CD8-positive, alpha-beta memory T cell (primary cell): Measurements from ENCODE around the gene PIP5K1C. TPM values are rescaled to one million over a fixed set of nuclear protein-coding genes. Genes with fewer than 3 reads are reported as not detected.

Experiments used
- CTCF ChIA-PET: fragments of 350-600 bp; sonication (Branson Sonifier 250); formaldehyde crosslinking; loops from one replicate; lab custom pipeline; 2021; ENCODE audit warnings: antibody characterized with exemption; lab: Charles Lee
- POLR2A ChIA-PET: fragments of 350-600 bp; sonication (Branson Sonifier 250); formaldehyde crosslinking; loops from one replicate; lab custom pipeline; 2021; ENCODE audit warnings: antibody characterized with exemption; lab: Charles Lee
- DNase-seq, 5 donors: peaks; one replicate each; pipeline versions ENCODE4 v3.0.0 to v3.0.0-alpha.2; 2020 to 2022; ENCODE audit warnings: mixed read lengths in 1 of 5
- H3K27ac ChIP-seq: one replicate; pipeline ENCODE4 v1.7.0; 2013; ENCODE audit warnings: low read depth, mild to moderate bottlenecking, low read length, moderate library complexity
- H3K27me3 ChIP-seq: 2 replicates; pipeline ENCODE4 v1.7.0; 2013; ENCODE audit warnings: low read length, mild to moderate bottlenecking; ENCODE audit not compliant: insufficient read depth, poor library complexity, severe bottlenecking
- H3K36me3 ChIP-seq: 2 replicates; pipeline ENCODE4 v1.7.0; 2013; ENCODE audit warnings: mild to moderate bottlenecking, low read length, moderate library complexity; ENCODE audit not compliant: insufficient read depth
- H3K4me1 ChIP-seq: 2 replicates; pipeline ENCODE4 v1.7.0; 2013; ENCODE audit warnings: mild to moderate bottlenecking, low read length, moderate library complexity; ENCODE audit not compliant: insufficient read depth
- H3K4me3 ChIP-seq: 2 replicates; pipeline ENCODE4 v1.7.0; 2013; ENCODE audit warnings: mild to moderate bottlenecking, low read length
- H3K9me3 ChIP-seq: 2 replicates; pipeline ENCODE4 v1.7.0; 2013; ENCODE audit warnings: mild to moderate bottlenecking, low read length
- H3K27ac Mint-ChIP-seq, 8 donors: one replicate each; pipeline ENCODE4 v1.8.0; 2020 to 2021; ENCODE audit warnings: mixed read lengths in 8 of 8, mild to moderate bottlenecking in 6 of 8, inconsistent platforms in 3 of 8, moderate library complexity in 3 of 8
- H3K27me3 Mint-ChIP-seq, 2 donors: one replicate each; pipeline ENCODE4 v1.8.0; 2020 to 2021; ENCODE audit warnings: mixed read lengths in 2 of 2, mild to moderate bottlenecking in 1 of 2, moderate library complexity in 1 of 2
- H3K36me3 Mint-ChIP-seq, 3 donors: one replicate each; pipeline ENCODE4 v1.8.0; 2020 to 2021; ENCODE audit warnings: mixed read lengths in 3 of 3, inconsistent platforms in 1 of 3, mild to moderate bottlenecking in 1 of 3
- H3K4me1 Mint-ChIP-seq, 3 donors: one replicate each; pipeline ENCODE4 v1.8.0; 2020 to 2021; ENCODE audit warnings: mixed read lengths in 3 of 3, inconsistent platforms in 1 of 3, mild to moderate bottlenecking in 1 of 3
- H3K4me3 Mint-ChIP-seq, 7 donors: one replicate each; pipeline ENCODE4 v1.8.0; 2020 to 2021; ENCODE audit warnings: mixed read lengths in 7 of 7, mild to moderate bottlenecking in 6 of 7, moderate library complexity in 4 of 7, inconsistent platforms in 2 of 7
- H3K9me3 Mint-ChIP-seq, 5 donors: one replicate each; pipeline ENCODE4 v1.8.0; 2020 to 2022; ENCODE audit warnings: mixed read lengths in 5 of 5, mild to moderate bottlenecking in 3 of 5, moderate library complexity in 2 of 5, inconsistent platforms in 1 of 5
- polyA plus RNA-seq: library from polyadenylated mRNA; unstranded; fragments of 300-500 nt; fragmentation: Illumina TruSeq; gene quantifications from one replicate; pipeline ENCODE4 v1.2.3, GENCODE V29; 2021
- total RNA-seq, 2 experiments: library from RNA; stranded (reverse); gene quantifications; one replicate each; pipeline ENCODE4 v1.2.3, GENCODE V29; 2021

PIP5K1C gene
- total and polyA plus RNA-seq, 3 experiments from 2014 or later: 16.0 to 27.6 (median 26.9) TPM

DNA sequence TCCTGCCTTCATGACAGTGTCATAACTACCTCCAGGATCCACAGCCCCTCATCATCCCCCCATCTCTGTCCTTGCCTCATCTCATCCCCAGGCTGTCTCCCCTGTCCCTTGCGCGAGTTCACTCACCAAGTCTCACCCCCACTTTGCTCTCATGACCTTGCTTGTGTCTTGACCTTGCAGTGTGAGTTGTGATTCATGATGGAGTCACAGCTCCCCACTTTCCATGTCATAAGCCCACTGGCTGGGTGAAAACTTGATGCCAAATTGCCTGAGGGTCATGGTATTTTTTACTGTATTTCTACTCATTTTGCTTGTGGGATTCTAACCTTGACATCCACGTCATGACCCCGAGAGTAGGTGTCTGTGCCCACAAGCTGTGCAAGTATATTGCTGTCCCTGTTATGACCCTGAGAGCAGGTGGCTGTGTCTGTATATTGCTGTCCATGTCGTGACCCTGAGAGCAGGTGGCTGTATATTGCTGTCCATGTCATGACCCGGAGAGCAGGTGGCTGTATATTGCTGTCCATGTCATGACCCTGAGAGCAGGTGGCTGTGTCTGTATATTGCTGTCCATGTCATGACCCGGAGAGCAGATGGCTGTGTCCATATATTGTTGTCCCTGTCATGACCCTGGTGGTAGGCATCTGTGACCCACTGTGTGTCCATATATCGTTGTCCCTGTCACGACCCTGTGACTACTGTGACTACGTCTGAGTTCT, 37.4 kb upstream of the PIP5K1C start:
- ChIA-PET CTCF (no interaction called here), POLR2A (no interaction called here)
- Histone ChIP-seq H3K4me3 (no peak overlapping the region), H3K9me3 (no peaks in the 10 kb centered on the region), H3K4me1 (peaks cover 12% of the 10 kb centered on the region), H3K27me3 (no peaks in the 10 kb centered on the region), H3K27ac (no peak overlapping the region), H3K36me3 (no peaks in the 10 kb centered on the region)
- Mint-ChIP-seq H3K36me3 (peaks cover 3 to 21% (median 4%) of the 10 kb centered on the region in 3 donors), H3K4me1 (peaks cover 5 to 23% (median 14%) of the 10 kb centered on the region in 3 donors), H3K27me3 (no peaks in the 10 kb centered on the region), H3K4me3 (peak overlapping the region in 1 of 7 donors; percentile 27), H3K9me3 (no peaks in the 10 kb centered on the region), H3K27ac (peak overlapping the region in 3 of 8 donors; percentile 9 to 82 (median 50))
- DNase-seq: no peak

DNA sequence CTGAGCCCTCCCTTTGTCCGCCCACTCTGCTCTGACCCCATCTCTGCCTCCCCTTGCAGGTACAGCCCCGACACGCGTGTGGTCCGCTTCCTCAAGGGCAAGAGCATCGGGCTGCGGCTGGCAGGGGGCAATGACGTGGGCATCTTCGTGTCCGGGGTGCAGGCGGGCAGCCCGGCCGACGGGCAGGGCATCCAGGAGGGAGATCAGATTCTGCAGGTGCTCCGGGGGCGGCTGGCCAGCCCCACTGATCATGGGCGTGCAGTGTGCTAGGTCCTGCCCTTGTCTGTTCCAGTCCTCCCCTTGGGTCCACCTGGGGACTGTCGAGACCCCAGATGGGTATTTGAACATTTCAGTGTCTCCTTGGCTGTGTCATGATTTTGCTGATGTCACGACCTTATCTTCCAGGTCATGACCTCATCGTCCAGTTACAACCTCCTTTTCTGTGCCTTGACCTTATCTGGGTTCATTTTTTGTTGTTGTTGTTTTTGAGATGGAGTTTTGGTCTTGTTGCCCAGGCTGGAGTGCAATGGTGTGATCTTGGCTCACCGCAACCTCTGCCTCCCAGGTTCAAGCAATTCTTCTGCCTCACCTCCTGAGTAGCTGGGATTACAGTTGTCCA, 35.9 kb upstream of the PIP5K1C start:
- Histone ChIP-seq H3K4me1 (peaks cover 12% of the 10 kb centered on the region), H3K9me3 (no peaks in the 10 kb centered on the region), H3K4me3 (no peak overlapping the region), H3K27ac (no peak overlapping the region), H3K27me3 (no peaks in the 10 kb centered on the region), H3K36me3 (no peaks in the 10 kb centered on the region)
- DNase-seq: no peak
- Mint-ChIP-seq H3K4me1 (peaks cover 5 to 23% (median 14%) of the 10 kb centered on the region in 3 donors), H3K27me3 (no peaks in the 10 kb centered on the region), H3K9me3 (no peaks in the 10 kb centered on the region), H3K4me3 (no peak overlapping the region), H3K36me3 (peaks cover 3 to 21% (median 4%) of the 10 kb centered on the region in 3 donors), H3K27ac (peak overlapping the region in 1 of 8 donors; percentile 4)
- ChIA-PET CTCF (no interaction called here), POLR2A (no interaction called here)

DNA sequence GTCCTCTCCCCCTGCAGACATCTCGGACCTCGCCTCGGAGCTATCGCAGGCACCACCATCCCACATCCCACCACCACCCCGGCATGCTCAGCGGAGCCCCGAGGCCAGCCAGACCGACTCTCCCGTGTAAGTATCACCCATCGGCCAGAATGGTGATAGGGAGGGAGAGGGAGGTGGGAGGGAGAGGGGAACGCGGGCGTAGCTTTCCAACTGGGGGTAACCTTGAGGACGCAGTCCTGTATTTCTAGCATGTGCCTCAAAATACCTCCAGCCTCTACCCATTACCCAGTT, 34.0 kb upstream of the PIP5K1C start:
- no peak overlapping the region for H3K4me3 ChIP-seq
- Mint-ChIP-seq H3K27me3 (no peaks in the 10 kb centered on the region), H3K27ac (no peak overlapping the region), H3K4me3 (no peak overlapping the region), H3K9me3 (no peaks in the 10 kb centered on the region), H3K4me1 (peaks cover 0 to 18% (median 9%) of the 10 kb centered on the region in 3 donors), H3K36me3 (peaks cover 3 to 23% (median 4%) of the 10 kb centered on the region in 3 donors)
- H3K36me3 ChIP-seq: no peaks in the 10 kb centered on the region
- H3K27ac ChIP-seq: no peak overlapping the region
- ChIA-PET POLR2A (no interaction called here), CTCF (interaction anchor here (1.2 kb wide), 1 partner anchor 88 kb away, joined by 3 read pairs; no protein-coding TSS in a partner anchor)
- H3K27me3 ChIP-seq: no peaks in the 10 kb centered on the region
- DNase-seq: no peak
- H3K4me1 ChIP-seq: peaks cover 7% of the 10 kb centered on the region
- H3K9me3 ChIP-seq: no peaks in the 10 kb centered on the region

DNA sequence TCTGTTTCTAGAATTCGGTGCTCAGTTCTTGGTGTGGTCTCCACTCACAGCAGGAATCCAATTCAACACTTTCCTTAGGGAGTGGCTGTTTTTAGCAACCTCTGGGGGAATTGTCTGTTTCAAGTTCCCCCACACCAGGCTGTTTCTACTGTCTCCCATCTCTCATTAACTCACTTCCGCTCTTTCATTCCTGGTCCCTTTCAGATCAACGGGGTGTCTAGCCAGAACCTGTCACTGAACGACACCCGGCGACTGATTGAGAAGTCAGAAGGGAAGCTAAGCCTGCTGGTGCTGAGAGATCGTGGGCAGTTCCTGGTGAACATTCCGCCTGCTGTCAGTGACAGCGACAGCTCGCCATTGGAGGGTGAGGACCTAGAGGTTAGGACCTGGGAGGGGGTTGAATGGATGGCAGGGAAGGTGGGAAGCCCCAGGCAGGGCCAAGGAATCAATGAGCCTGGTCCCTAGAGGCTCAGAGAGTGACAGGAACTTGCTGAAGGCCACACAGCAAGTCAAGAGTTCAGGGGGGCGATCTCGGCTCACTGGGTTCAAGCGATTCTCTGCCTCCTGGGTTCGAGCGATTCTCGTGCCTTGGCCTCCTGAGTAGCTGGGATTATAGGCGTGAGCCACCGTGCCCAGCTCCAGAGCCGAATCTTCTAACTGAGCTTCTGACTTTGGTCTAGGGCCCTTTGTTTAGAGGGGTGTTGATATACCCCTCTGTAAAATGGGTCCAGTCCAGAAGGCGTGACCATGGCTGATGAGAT, 33.5 kb upstream of the PIP5K1C start:
- H3K9me3 Mint-ChIP-seq: no peaks in the 10 kb centered on the region
- no peak overlapping the region for H3K4me3 Mint-ChIP-seq
- DNase-seq: no peak
- H3K36me3 Mint-ChIP-seq: peaks cover 3 to 24% (median 4%) of the 10 kb centered on the region in 3 donors
- peaks cover 0 to 13% (median 4%) of the 10 kb centered on the region in 3 donors for H3K4me1 Mint-ChIP-seq
- ChIA-PET CTCF (interaction anchor here (1.2 kb wide), 1 partner anchor 89 kb away, joined by 3 read pairs; no protein-coding TSS in a partner anchor), POLR2A (no interaction called here)
- Histone ChIP-seq H3K9me3 (no peaks in the 10 kb centered on the region), H3K4me3 (no peak overlapping the region), H3K4me1 (peaks cover 2% of the 10 kb centered on the region), H3K27ac (no peak overlapping the region), H3K36me3 (no peaks in the 10 kb centered on the region), H3K27me3 (no peaks in the 10 kb centered on the region)
- H3K27ac Mint-ChIP-seq: no peak overlapping the region
- no peaks in the 10 kb centered on the region for H3K27me3 Mint-ChIP-seq

DNA sequence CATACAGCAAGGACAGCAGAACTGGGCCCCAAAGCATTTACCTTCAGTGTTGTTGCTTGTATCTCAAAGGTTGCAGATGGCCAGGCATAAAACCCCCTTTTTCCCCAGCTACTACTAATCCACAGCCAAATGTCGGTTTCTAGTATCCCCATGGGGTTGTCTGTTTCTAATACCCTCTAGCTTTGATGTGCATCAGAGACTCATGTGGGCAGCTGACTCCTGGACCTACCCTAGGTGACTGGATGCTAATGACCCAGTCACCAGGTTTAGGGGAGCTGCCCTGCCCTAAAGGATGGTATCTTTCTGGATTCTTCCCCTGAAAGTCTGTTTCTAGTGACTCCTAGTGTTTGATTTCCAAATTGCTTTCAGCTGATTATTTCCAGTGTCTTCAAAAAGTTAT, 31.8 kb upstream of the PIP5K1C start:
- POLR2A ChIA-PET: no interaction called here
- Histone ChIP-seq H3K27me3 (no peaks in the 10 kb centered on the region), H3K9me3 (no peaks in the 10 kb centered on the region), H3K4me3 (no peak overlapping the region), H3K4me1 (no peaks in the 10 kb centered on the region), H3K27ac (no peak overlapping the region), H3K36me3 (no peaks in the 10 kb centered on the region)
- Mint-ChIP-seq H3K4me3 (no peak overlapping the region), H3K36me3 (peaks cover 1 to 15% (median 3%) of the 10 kb centered on the region in 3 donors), H3K9me3 (no peaks in the 10 kb centered on the region), H3K27me3 (no peaks in the 10 kb centered on the region), H3K4me1 (no peaks in the 10 kb centered on the region), H3K27ac (peak overlapping the region in 1 of 8 donors; percentile 84)
- no peak for DNase-seq
- CTCF ChIA-PET: interaction anchor here (1.0 to 1.1 kb wide), 2 partner anchors 14 to 22 kb away, joined by 3 read pairs; no protein-coding TSS in a partner anchor

DNA sequence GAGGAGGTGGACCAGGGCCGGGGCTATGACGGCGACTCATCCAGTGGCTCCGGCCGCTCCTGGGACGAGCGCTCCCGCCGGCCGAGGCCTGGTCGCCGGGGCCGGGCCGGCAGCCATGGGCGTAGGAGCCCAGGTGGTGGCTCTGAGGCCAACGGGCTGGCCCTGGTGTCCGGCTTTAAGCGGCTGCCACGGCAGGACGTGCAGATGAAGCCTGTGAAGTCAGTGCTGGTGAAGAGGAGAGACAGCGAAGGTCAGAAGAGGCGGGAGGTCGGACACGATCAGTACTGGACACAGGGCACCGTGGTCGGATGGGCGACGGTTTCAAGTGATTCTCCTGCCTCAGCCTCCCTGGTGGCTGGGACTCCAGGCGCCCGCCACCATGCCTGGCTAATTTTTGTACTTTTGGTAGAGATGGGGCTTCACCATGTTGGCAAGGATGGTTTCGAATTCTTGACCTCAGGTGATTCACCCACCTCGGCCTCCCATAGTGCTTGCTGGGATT, 30.2 kb upstream of the PIP5K1C start:
- no peak for DNase-seq
- CTCF ChIA-PET: no interaction called here
- Mint-ChIP-seq H3K4me1 (no peaks in the 10 kb centered on the region), H3K36me3 (peaks cover 0 to 10% (median 0%) of the 10 kb centered on the region in 3 donors), H3K27ac (no peak overlapping the region), H3K27me3 (no peaks in the 10 kb centered on the region), H3K4me3 (no peak overlapping the region), H3K9me3 (no peaks in the 10 kb centered on the region)
- Histone ChIP-seq H3K4me3 (no peak overlapping the region), H3K27me3 (no peaks in the 10 kb centered on the region), H3K27ac (no peak overlapping the region), H3K36me3 (no peaks in the 10 kb centered on the region), H3K9me3 (no peaks in the 10 kb centered on the region), H3K4me1 (no peaks in the 10 kb centered on the region)
- POLR2A ChIA-PET: interaction anchor here (0.6 kb wide), 1 partner anchor 292 kb away, joined by 7 read pairs; no protein-coding TSS in a partner anchor

DNA sequence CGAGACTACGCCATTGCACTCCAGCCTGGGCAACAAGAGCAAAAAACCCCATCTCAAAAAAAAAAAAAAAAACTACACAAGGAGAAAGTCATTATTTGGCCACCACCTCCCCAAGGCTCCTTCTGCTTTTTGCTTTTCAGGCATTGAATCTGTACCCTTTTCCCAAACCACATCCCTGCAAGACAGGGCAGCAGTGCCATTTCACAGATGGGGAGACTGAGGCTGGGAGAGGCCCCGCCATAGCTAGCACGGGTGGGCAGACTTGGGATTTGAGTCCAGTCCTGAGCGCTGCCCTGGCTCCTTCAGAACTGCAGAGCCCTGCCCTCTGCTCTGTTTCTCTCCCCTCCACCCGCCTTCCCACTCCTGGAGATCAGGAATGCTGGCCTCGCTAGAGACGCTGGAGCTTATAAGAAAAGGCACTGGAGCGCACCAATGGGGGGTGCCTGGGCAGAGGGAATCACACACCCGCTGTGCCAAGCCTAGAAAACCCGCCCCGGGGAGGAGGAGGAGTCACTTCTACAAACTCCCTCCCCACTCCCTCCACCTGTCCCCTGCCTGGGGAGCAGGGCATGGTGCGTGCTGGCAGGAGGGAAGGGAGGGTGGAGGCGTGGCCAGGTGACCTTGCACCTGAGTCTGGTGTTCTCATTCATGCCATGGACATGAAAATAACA, 25.5 kb upstream of the PIP5K1C start:
- Histone ChIP-seq H3K27me3 (no peaks in the 10 kb centered on the region), H3K36me3 (no peaks in the 10 kb centered on the region), H3K4me1 (peaks cover 11% of the 10 kb centered on the region), H3K9me3 (no peaks in the 10 kb centered on the region), H3K27ac (no peak overlapping the region), H3K4me3 (no peak overlapping the region)
- Mint-ChIP-seq H3K4me3 (no peak overlapping the region), H3K27me3 (peaks cover 4 to 9% of the 10 kb centered on the region in 2 donors), H3K9me3 (no peaks in the 10 kb centered on the region), H3K27ac (no peak overlapping the region), H3K4me1 (peaks cover 6 to 22% (median 9%) of the 10 kb centered on the region in 3 donors), H3K36me3 (peaks cover 0 to 2% (median 0%) of the 10 kb centered on the region in 3 donors)
- ChIA-PET CTCF (interaction anchor here (1.4 kb wide), 1 partner anchor 13 kb away, joined by 3 read pairs; no protein-coding TSS in a partner anchor), POLR2A (no interaction called here)
- no peak for DNase-seq
